Measurements from ENCODE around the gene FBXL19. TPM values are rescaled to one million over a fixed set of nuclear protein-coding genes. Genes with fewer than 3 reads are reported as not detected.

The FBXL19 gene
- polyA plus RNA-seq, 3 donors: 0.14 to 7.6 TPM; not detected in 1

- H3K79me2 ChIP-seq (ENCODE audit: insufficient read depth, low read length): no peaks in the 10 kb centered on the region
- H3K4me2 ChIP-seq (replicated peaks; ENCODE audit: extremely low read depth, low read length, poor library complexity, severe bottlenecking): no peak overlapping the region
- H3K4me3 Mint-ChIP-seq: no peak overlapping the region
- no peak overlapping the region for H3K9ac ChIP-seq (ENCODE audit: insufficient read depth, low read length, poor library complexity, severe bottlenecking)
- no peaks in the 10 kb centered on the region for H3K36me3 ChIP-seq (replicated peaks in 1 of 2; ENCODE audit: control insufficient read depth in 1 of 2, insufficient read depth in 2 of 2, low read length in 2 of 2)
- DNase-seq: no peak
- H3K9me3 Mint-ChIP-seq: no peaks in the 10 kb centered on the region
- H3K9me3 ChIP-seq (replicated peaks in 1 of 2; ENCODE audit: control insufficient read depth in 1 of 2, insufficient read depth in 1 of 2, low read length in 2 of 2): no peaks in the 10 kb centered on the region
- no peak overlapping the region for H3K27ac Mint-ChIP-seq
- no peaks in the 10 kb centered on the region for H3K27me3 ChIP-seq (ENCODE audit: control insufficient read depth in 2 of 2, insufficient read depth in 2 of 2, low read length in 2 of 2)
- H3K36me3 Mint-ChIP-seq: no peaks in the 10 kb centered on the region
- no peak overlapping the region for H3K27ac ChIP-seq (ENCODE audit: low read depth in 1 of 2, low read length in 2 of 2)
- intact Hi-C loops (cut with micrococcal nuclease): loop anchor here in 1 of 2 donors (5.0 to 10.0 kb wide), 2 partner anchors 40 to 152 kb away; partner anchors contain the start of gene STX4
- no peak overlapping the region for H2AFZ ChIP-seq (ENCODE audit: insufficient read depth, low read depth, low read length, poor library complexity, severe bottlenecking)
- 93% methylated on average over 16 of the region's 21 CpGs for WGBS (ENCODE audit: insufficient coverage)
- peaks cover 0 to 4% (median 4%) of the 10 kb centered on the region in 3 donors for H3K27me3 Mint-ChIP-seq (ENCODE audit: low read depth in 3 of 3)
- H3K4me1 ChIP-seq (ENCODE audit: control insufficient read depth in 1 of 2, insufficient read depth in 2 of 2, low read length in 2 of 2): peaks cover 14 to 26% of the 10 kb centered on the region in 2 donors
- H3K4me1 Mint-ChIP-seq: peaks cover 22% of the 10 kb centered on the region
- TF ChIP-seq, protein P1, sequence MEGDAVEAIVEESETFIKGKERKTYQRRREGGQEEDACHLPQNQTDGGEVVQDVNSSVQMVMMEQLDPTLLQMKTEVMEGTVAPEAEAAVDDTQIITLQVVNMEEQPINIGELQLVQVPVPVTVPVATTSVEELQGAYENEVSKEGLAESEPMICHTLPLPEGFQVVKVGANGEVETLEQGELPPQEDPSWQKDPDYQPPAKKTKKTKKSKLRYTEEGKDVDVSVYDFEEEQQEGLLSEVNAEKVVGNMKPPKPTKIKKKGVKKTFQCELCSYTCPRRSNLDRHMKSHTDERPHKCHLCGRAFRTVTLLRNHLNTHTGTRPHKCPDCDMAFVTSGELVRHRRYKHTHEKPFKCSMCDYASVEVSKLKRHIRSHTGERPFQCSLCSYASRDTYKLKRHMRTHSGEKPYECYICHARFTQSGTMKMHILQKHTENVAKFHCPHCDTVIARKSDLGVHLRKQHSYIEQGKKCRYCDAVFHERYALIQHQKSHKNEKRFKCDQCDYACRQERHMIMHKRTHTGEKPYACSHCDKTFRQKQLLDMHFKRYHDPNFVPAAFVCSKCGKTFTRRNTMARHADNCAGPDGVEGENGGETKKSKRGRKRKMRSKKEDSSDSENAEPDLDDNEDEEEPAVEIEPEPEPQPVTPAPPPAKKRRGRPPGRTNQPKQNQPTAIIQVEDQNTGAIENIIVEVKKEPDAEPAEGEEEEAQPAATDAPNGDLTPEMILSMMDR (IDR thresholded peaks at IDR 0.05): no peak
- no peaks in the 10 kb centered on the region for H4K20me1 ChIP-seq (ENCODE audit: insufficient read depth, low read length)
- H3K4me3 ChIP-seq (replicated peaks in 1 of 3; ENCODE audit: low read depth in 2 of 3, low read length in 3 of 3): no peak overlapping the region
Measured at GRCh38 chr16:30992276-30992780, 69.0 kb downstream of the FBXL19 start.

GRCh38 chr16:30992931-30993816 is 69.8 kb downstream of the FBXL19 start:
- H3K4me3 ChIP-seq (replicated peaks in 1 of 3; ENCODE audit: low read depth in 2 of 3, low read length in 3 of 3): no peak overlapping the region
- H3K27ac ChIP-seq (ENCODE audit: low read depth in 1 of 2, low read length in 2 of 2): no peak overlapping the region
- no peaks in the 10 kb centered on the region for H3K9me3 Mint-ChIP-seq
- H3K36me3 Mint-ChIP-seq: no peaks in the 10 kb centered on the region
- H3K27me3 ChIP-seq (ENCODE audit: control insufficient read depth in 2 of 2, insufficient read depth in 2 of 2, low read length in 2 of 2): peaks cover 0 to 3% of the 10 kb centered on the region in 2 donors
- H3K4me3 Mint-ChIP-seq: no peak overlapping the region
- 59% methylated on average over 19 of the region's 29 CpGs for WGBS (ENCODE audit: insufficient coverage)
- H3K9me3 ChIP-seq (replicated peaks in 1 of 2; ENCODE audit: control insufficient read depth in 1 of 2, insufficient read depth in 1 of 2, low read length in 2 of 2): no peaks in the 10 kb centered on the region
- H3K27me3 Mint-ChIP-seq (ENCODE audit: low read depth in 3 of 3): peaks cover 0 to 11% (median 4%) of the 10 kb centered on the region in 3 donors
- peaks cover 25% of the 10 kb centered on the region for H3K4me1 Mint-ChIP-seq
- TF ChIP-seq, protein P1 (IDR thresholded peaks at IDR 0.05): no peak
- no peaks in the 10 kb centered on the region for H3K79me2 ChIP-seq (ENCODE audit: insufficient read depth, low read length)
- H4K20me1 ChIP-seq (ENCODE audit: insufficient read depth, low read length): no peaks in the 10 kb centered on the region
- peak overlapping the region; percentile 27 for H3K9ac ChIP-seq (ENCODE audit: insufficient read depth, low read length, poor library complexity, severe bottlenecking)
- peaks cover 20 to 30% of the 10 kb centered on the region in 2 donors for H3K4me1 ChIP-seq (ENCODE audit: control insufficient read depth in 1 of 2, insufficient read depth in 2 of 2, low read length in 2 of 2)
- peak overlapping the region in 2 of 7 donors; percentile 62 to 85 for H3K27ac Mint-ChIP-seq
- H2AFZ ChIP-seq (ENCODE audit: insufficient read depth, low read depth, low read length, poor library complexity, severe bottlenecking): peak overlapping the region; percentile 53
- intact Hi-C loops (cut with micrococcal nuclease): loop anchor here in 1 of 2 donors (5.0 to 10.0 kb wide), 2 partner anchors 39 to 152 kb away; partner anchors contain the start of gene STX4
- DNase-seq: no peak
- H3K36me3 ChIP-seq (replicated peaks in 1 of 2; ENCODE audit: control insufficient read depth in 1 of 2, insufficient read depth in 2 of 2, low read length in 2 of 2): no peaks in the 10 kb centered on the region
- H3K4me2 ChIP-seq (replicated peaks; ENCODE audit: extremely low read depth, low read length, poor library complexity, severe bottlenecking): no peak overlapping the region
